GM21825 (cell line): ENCODE data around the gene SLC39A2.
A peak's percentile ranks its signal among the peaks of the same experiment; 100 is the strongest.
"Not testable (repeated sequence)": the region's sequence is repeated elsewhere in the genome, so short reads cannot be mapped to it uniquely, and the experiment has no call there.

Source experiments
- ATAC-seq: cut with Tn5 transposase; IDR thresholded peaks from one replicate; pipeline ENCODE4 v1.9.1; 2021; ENCODE audit warnings: mild to moderate bottlenecking, moderate library complexity; ENCODE audit not compliant: unreplicated experiment

Gene SLC39A2

GRCh38 chr14:20998674-20999366, at the start of gene SLC39A2:
SLC39A2 (plus strand) TSS chr14:20999293; CDS start chr14:20999447, 154 bp downstream.
- ATAC-seq = no peak

- ATAC-seq = not testable (repeated sequence)
Observed at GRCh38 chr14:20954736-20955537, 44.2 kb upstream of the SLC39A2 start, which contains the start of gene RNASE2. RNASE2 (plus strand) TSS chr14:20955487; CDS start chr14:20955772, 285 bp downstream.

- ATAC-seq = not testable (repeated sequence)
Observed at GRCh38 chr14:20955538-20955873, 43.6 kb upstream of the SLC39A2 start.

GRCh38 chr14:20956376-20956976, 42.6 kb upstream of the SLC39A2 start:
- ATAC-seq = no peak

GRCh38 chr14:20958946-20959345, 40.1 kb upstream of the SLC39A2 start:
- not testable (repeated sequence) for ATAC-seq

GRCh38 chr14:20969336-20969735, 29.8 kb upstream of the SLC39A2 start:
- no peak for ATAC-seq

GRCh38 chr14:20970647-20970982, 28.5 kb upstream of the SLC39A2 start:
- no peak for ATAC-seq

- peak; percentile 92 for ATAC-seq
Observed at GRCh38 chr14:20970983-20971704, 27.9 kb upstream of the SLC39A2 start.

GRCh38 chr14:20971705-20972021, 27.4 kb upstream of the SLC39A2 start:
- no peak for ATAC-seq

GRCh38 chr14:20973501-20973900, 25.6 kb upstream of the SLC39A2 start:
- ATAC-seq = no peak

GRCh38 chr14:20976291-20976690, 22.8 kb upstream of the SLC39A2 start:
- ATAC-seq = no peak

GRCh38 chr14:20978687-20979086, 20.4 kb upstream of the SLC39A2 start:
- ATAC-seq = no peak

- no peak for ATAC-seq
Observed at GRCh38 chr14:20980906-20981305, 18.2 kb upstream of the SLC39A2 start.

- ATAC-seq = no peak
Observed at GRCh38 chr14:20982646-20983369, 16.3 kb upstream of the SLC39A2 start.

GRCh38 chr14:20985650-20986049, 13.4 kb upstream of the SLC39A2 start:
- ATAC-seq = not testable (repeated sequence)

GRCh38 chr14:20986811-20987210, 12.3 kb upstream of the SLC39A2 start:
- ATAC-seq = no peak

GRCh38 chr14:20988717-20989470, 10.2 kb upstream of the SLC39A2 start:
- ATAC-seq = no peak

- ATAC-seq = no peak
Observed at GRCh38 chr14:20989471-20989786, 9.7 kb upstream of the SLC39A2 start.

GRCh38 chr14:20989787-20990600, 9.1 kb upstream of the SLC39A2 start, which contains the start of gene METTL17:
METTL17 (plus strand) TSS chr14:20989980; CDS start chr14:20990003, 23 bp downstream.
- peak; percentile 92 for ATAC-seq
